Heart left ventricle (tissue), 16 donors: ENCODE data around the gene CUBN. TPM values are rescaled to one million over a fixed set of nuclear protein-coding genes. Genes with fewer than 3 reads are reported as not detected.

ENCODE experiments used
- ATAC-seq, 4 donors: fragments of 200-7000 bp; cut with Tn5 transposase; one replicate each; pipeline ENCODE4 v1.9.1; 2020 to 2022; ENCODE audit warnings: moderate library complexity in 4 of 4, mild to moderate bottlenecking in 3 of 4, moderate number of reproducible peaks in 1 of 4
- DNase-seq, 5 donors: peaks; one replicate each; pipeline ENCODE4 v3.0.0-alpha.2; 2020
- H3K27ac ChIP-seq, 12 donors: fragments of 200-600 bp; sonication (generic) in 4 of 12; one replicate each; pipeline versions ENCODE4 v1.5.0 to v1.8.0; 2016 to 2022; ENCODE audit warnings: mild to moderate bottlenecking in 2 of 12
- H3K27me3 ChIP-seq, 9 donors: fragments of 200-600 bp; sonication (generic) in 2 of 9; one replicate each; pipeline versions ENCODE4 v1.5.1 to v1.8.0; 2016 to 2022; ENCODE audit warnings: mild to moderate bottlenecking in 3 of 9
- H3K36me3 ChIP-seq, 9 donors: fragments of 200-600 bp; sonication (generic) in 2 of 9; one replicate each; pipeline versions ENCODE4 v1.5.0 to v1.8.0; 2018 to 2022; ENCODE audit warnings: mild to moderate bottlenecking in 2 of 9
- H3K4me1 ChIP-seq, 12 donors: fragments of 200-600 bp; sonication (generic) in 4 of 12; one replicate each; pipeline versions ENCODE4 v1.5.0 to v1.8.0; 2016 to 2022; ENCODE audit warnings: mild to moderate bottlenecking in 3 of 12
- H3K4me3 ChIP-seq, 12 donors: fragments of 200-600 bp; sonication (generic) in 4 of 12; one replicate each; pipeline versions ENCODE4 v1.5.0 to v1.8.0; 2017 to 2022; ENCODE audit warnings: mild to moderate bottlenecking in 9 of 12, moderate library complexity in 4 of 12
- H3K9me3 ChIP-seq, 12 donors: fragments of 200-600 bp; sonication (generic) in 4 of 12; one replicate each; pipeline versions ENCODE4 v1.5.0 to v1.8.0; 2016 to 2022; ENCODE audit warnings: mild to moderate bottlenecking in 1 of 12
- CTCF ChIP-seq, 12 donors: fragments of 200-600 bp; sonication (generic) in 4 of 12; IDR thresholded peaks; one replicate each; pipeline versions ENCODE4 v1.5.0 to v1.8.0; 2018 to 2022; ENCODE audit warnings: antibody characterized with exemption in 12 of 12, mild to moderate bottlenecking in 5 of 12
- POLR2A ChIP-seq, 2 donors: fragments of 450-650 bp; IDR thresholded peaks; one replicate each; pipeline ENCODE4 v1.6.1; 2017; ENCODE audit warnings: antibody characterized with exemption in 2 of 2, mild to moderate bottlenecking in 2 of 2, moderate library complexity in 2 of 2
- WGBS, 4 donors: extraction: QIAGEN DNeasy Blood & Tissue Kit in 2 of 4; methylation state at CpG; one replicate each; pipeline versions ENCODE4 v1.1.5 to v1.1.7; 2013 to 2018; 5-methylcytosine and 5-hydroxymethylcytosine counted together
- intact Hi-C, 10 donors: fragments of 100-400 bp; cut with DNase I; formaldehyde crosslinking; loops; one replicate each; pipeline versions ENCODE4 v1.11.1 to v1.14.2; 2022
- polyA plus RNA-seq, 2 donors: library from polyadenylated mRNA; stranded (reverse); fragments of 200-250 nt; gene quantifications; one replicate each; pipeline ENCODE4 v1.2.3, GENCODE V29; 2013
- total RNA-seq, 9 donors: library from RNA; depleted of rRNA in 2 of 9; stranded (reverse); fragments of >200 nt in 2 of 9; fragmentation: NEBNext Ultra II Directional in 3 of 9; extraction: Animal tissue kit (Norgen Biotek cat#: 25700) in 3 of 9; gene quantifications; one replicate each; pipeline versions ENCODE4 v1.1.0 to v1.2.4, GENCODE V29; 2016 to 2023
- donor health status: ischemic (EF 13 %, LVEDD 7.1; RV severe dilation, severe dysfunction).
- donor health status: healthy with polysubstance abuse.
- donor health status: DM: no; HTN: yes; CAD: no.
- donor health status: DM: no; HTN: no; CAD: no.
- donor health status: ischemic (EF 25% LVEDD 6.9; RV normal size, moderate dysfunction).
- donor health status: ischemic (EF 25% LVEDD 5.7; RV mildly dilated, moderate dysfunction).
- donor health status: healthy.
- donor health status: DM: yes; HTN: yes; CAD: no.
- donor health status: ischemic (EF 35%, LVEDD 5.7; RV mildly dilated, moderate dysfunction).
- donor health status: nonischemic (EF 11% LVEDD 7.7; RV severe dilation, severe dysfunction).
- donor health status: DM: yes; HTN: yes; CAD: no.
- donor health status: PGD.
- donor health status: ischemic (EF 29% LVEDD 5.4; RV normal size, mild dysfunction).
- donor health status: nonischemic (EF 23%, LVEDD 6.1; RV moderate dilation, normal function).

Gene CUBN
- total and polyA plus RNA-seq, 11 donors = 0.07 to 1.5 (median 0.44) TPM

GRCh38 chr10:17060289-17060688 is 69.3 kb downstream of the CUBN start:
- WGBS, 4 donors = 79 to 81% (median 80%) methylated on average over 6 of the region's 6 CpGs
- Histone ChIP-seq H3K9me3 (no peaks in the 10 kb centered on the region), H3K4me1 (peaks cover 0 to 25% (median 9%) of the 10 kb centered on the region in 12 donors), H3K27me3 (no peaks in the 10 kb centered on the region), H3K4me3 (no peak overlapping the region), H3K27ac (no peak overlapping the region), H3K36me3 (no peaks in the 10 kb centered on the region)
- intact Hi-C loops = no loop called here
- TF ChIP-seq CTCF (IDR thresholded peaks at IDR 0.05) (no peak), POLR2A (IDR thresholded peaks at IDR 0.05) (no peak)
- ATAC-seq (no peak), DNase-seq (no peak)

GRCh38 chr10:17059197-17059688 is 70.4 kb downstream of the CUBN start:
- H3K9me3 ChIP-seq = no peaks in the 10 kb centered on the region
- H3K27ac ChIP-seq = peak overlapping the region in 1 of 12 donors; percentile 28
- DNase-seq = no peak
- no peak for ATAC-seq
- H3K4me3 ChIP-seq = no peak overlapping the region
- intact Hi-C loops = no loop called here
- H3K27me3 ChIP-seq = no peaks in the 10 kb centered on the region
- peaks cover 0 to 25% (median 9%) of the 10 kb centered on the region in 12 donors for H3K4me1 ChIP-seq
- TF ChIP-seq POLR2A (IDR thresholded peaks at IDR 0.05) = no peak
- no peak for TF ChIP-seq CTCF (IDR thresholded peaks at IDR 0.05)
- H3K36me3 ChIP-seq = no peaks in the 10 kb centered on the region

GRCh38 chr10:17058093-17058492 is 71.5 kb downstream of the CUBN start:
- Histone ChIP-seq H3K36me3 (no peaks in the 10 kb centered on the region), H3K27me3 (no peaks in the 10 kb centered on the region), H3K9me3 (no peaks in the 10 kb centered on the region), H3K27ac (no peak overlapping the region), H3K4me3 (no peak overlapping the region), H3K4me1 (peaks cover 0 to 25% (median 7%) of the 10 kb centered on the region in 12 donors)
- ATAC-seq (no peak), DNase-seq (no peak)
- intact Hi-C loops = no loop called here
- WGBS, 4 donors = 95 to 97% (median 97%) methylated on average over 3 of the region's 3 CpGs
- no peak for TF ChIP-seq POLR2A (IDR thresholded peaks at IDR 0.05)
- no peak for TF ChIP-seq CTCF (IDR thresholded peaks at IDR 0.05)

- Histone ChIP-seq H3K27ac (no peak overlapping the region), H3K4me3 (no peak overlapping the region), H3K4me1 (peaks cover 0 to 14% (median 0%) of the 10 kb centered on the region in 12 donors), H3K9me3 (peaks cover 0 to 9% (median 0%) of the 10 kb centered on the region in 12 donors), H3K36me3 (no peaks in the 10 kb centered on the region), H3K27me3 (no peaks in the 10 kb centered on the region)
- WGBS, 4 donors = 78 to 81% (median 79%) methylated on average over 6 of the region's 6 CpGs
- TF ChIP-seq CTCF (IDR thresholded peaks at IDR 0.05) = no peak
- no peak for TF ChIP-seq POLR2A (IDR thresholded peaks at IDR 0.05)
- intact Hi-C loops = no loop called here
- DNase-seq (no peak), ATAC-seq (no peak)
Observed at GRCh38 chr10:17056781-17057428, 72.7 kb downstream of the CUBN start.
